ENCODE results near the gene CAMSAP1.
"Not testable (repeated sequence)": the region's sequence is repeated elsewhere in the genome, so short reads cannot be mapped to it uniquely, and the experiment has no call there.

The CAMSAP1 gene

DNA sequence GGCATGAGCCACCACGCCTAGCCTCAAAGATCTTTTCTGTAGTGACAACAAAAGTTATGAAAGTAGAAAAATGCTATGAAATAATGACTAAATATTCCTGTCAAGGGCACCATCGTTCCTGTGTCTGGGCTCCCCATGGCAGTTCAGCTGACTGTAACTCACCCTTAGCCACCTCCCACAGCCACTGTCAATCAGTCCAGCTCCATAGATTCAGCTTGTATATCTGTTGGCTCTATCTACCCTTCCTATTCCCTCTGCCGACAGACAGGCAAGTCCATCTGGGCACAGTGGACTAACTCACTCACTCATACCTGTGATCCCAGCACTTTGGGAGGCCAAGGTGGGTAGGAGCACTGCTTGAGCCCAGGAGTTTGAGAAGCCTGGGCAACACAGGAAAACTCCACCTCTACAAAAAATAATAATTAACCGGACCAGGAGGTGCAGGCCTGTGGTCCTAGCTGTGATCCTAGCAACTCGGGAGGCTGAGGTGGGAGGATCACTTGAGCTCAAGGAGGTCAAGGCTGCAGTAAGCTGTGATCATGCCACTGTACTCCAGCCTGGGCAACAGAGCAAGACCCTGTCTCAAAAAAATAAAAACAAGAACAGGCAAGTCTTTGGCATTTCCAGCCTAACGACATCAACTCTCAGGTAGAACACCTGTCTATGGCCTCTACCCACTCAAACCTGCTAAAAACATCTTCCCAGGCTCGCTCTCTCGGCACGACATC, 6.2 kb downstream of the CAMSAP1 start:
- DNase-seq (ENCODE audit: low read depth, low spot score): no peak

DNA sequence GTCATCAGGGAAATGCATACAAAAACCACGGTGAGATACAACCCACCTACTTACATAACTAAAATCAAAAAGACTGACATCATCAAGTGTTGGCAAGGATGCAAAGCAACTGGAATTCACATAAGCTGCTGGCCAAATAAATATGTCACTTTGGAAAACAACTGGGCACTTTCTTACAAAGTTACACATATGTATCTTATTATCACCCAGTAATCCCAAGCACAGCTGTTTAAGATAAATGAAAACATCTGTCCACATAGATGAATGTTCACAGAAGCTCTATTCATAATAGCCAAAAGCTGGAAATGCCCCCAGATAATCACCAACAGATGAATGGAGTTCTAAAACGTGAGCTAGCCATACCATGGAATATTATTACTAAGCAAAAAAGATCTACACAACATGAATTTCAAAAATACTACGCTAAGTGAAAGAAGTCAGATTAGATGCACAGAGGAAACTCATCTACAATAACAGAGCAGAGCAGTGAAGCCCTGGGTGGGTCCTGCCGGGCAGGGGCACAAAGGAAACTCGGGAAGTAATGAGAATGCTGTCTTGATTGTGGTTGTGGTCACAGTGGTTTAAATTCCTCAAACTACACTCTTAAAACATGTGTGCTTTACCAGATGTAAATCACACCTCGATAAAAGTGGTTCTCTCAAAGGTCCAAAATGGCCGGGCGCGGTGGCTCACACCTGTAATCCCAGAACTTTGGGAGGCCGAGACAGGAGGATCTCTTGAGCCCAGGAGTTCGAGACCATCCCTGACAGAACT, 8.5 kb downstream of the CAMSAP1 start:
- no peak for DNase-seq (ENCODE audit: low read depth, low spot score)

- no peak for DNase-seq (ENCODE audit: low read depth, low spot score)
Measured at GRCh38 chr9:135896626-135897025, 10.7 kb downstream of the CAMSAP1 start.

- no peak for DNase-seq (ENCODE audit: low read depth, low spot score)
Measured at GRCh38 chr9:135896205-135896604, 11.1 kb downstream of the CAMSAP1 start.

DNA sequence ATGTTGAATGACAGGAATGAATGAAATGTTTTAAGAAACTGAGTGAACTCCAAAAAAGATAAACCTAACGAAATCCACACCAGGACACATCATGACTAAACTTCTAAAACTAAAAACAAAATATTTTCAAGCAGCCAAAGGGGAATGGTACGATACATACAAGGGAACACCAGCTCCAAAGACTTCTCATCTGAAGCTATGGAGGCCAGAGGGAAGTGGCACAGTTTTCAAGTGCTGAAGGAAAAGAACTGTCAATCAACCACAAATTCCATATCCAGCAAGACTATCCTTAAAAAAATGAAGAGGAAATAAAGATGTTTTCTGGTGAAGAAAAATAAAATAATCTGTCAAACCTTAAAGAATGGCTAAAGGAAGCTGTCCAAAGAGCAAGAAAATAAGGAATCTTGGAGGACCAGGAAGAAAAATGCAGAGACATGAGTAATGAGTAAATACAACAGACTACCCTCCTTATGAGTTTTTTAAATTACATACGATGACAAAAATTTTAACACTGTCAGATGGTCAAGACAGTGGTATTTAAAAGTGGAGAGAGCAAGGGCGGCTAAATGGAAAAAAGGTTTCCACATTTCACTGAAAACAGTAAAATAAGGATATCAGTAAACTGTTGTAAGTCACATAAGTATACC, 12.0 kb downstream of the CAMSAP1 start:
- no peak for DNase-seq (ENCODE audit: low read depth, low spot score)

GRCh38 chr9:135893104-135893503, 14.2 kb downstream of the CAMSAP1 start:
- DNase-seq (ENCODE audit: low read depth, low spot score): no peak

DNA sequence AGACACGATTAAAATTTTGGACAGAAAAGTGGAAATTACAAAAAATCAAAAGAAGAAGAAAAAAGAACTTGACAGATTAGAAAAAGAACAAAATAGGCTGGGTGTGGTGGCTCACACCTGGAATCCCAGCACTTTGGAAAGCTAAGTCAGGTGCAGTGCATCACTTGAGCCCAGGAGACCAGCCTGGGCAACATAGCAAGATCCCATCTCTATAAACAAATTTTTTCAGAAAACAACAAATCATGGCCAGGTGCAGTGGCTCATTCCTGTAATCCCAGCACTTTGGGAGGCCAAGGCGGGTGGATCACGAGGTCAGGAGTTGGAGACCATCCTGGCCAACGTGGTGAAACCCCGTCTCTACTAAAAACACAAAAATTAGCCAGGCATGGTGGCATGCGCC, 15.0 kb downstream of the CAMSAP1 start:
- not testable (repeated sequence) for DNase-seq (ENCODE audit: low read depth, low spot score)

- DNase-seq (ENCODE audit: low read depth, low spot score): no peak
Measured at GRCh38 chr9:135891027-135891631, 16.2 kb downstream of the CAMSAP1 start.

- no peak for DNase-seq (ENCODE audit: low read depth, low spot score)
Measured at GRCh38 chr9:135890190-135891026, 16.9 kb downstream of the CAMSAP1 start.

DNA sequence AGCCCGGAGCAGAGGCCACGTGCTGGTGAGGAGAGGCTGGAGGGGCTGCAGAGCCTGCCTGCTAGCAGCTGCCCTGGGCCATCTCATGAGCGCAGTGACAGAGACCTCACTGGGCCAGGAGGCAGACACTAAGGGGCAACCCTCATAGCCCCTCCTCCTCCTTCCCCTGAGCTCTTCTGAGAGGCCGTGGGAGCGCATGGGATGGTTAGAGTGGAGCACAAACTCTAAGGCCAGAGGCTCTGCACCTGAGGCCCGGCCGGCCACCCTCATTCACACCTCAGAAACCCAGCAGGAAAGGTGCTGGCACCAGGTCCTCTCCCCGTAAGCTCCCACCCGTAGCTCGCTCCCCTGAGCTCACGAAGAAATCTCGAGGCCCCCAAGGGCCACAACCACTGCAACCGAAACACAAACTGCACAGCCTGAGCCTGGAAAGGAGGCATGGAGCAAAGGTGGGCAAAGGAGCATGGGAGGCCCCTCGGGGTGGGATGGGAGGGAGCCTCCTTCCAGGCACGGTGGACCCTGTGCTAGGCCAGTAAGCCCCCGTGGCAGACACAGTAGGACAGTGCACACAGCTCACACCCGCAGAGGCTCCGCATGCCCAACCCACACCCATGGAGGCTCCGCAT, 17.7 kb downstream of the CAMSAP1 start:
- no peak for DNase-seq (ENCODE audit: low read depth, low spot score)

GRCh38 chr9:135888766-135889394, 18.5 kb downstream of the CAMSAP1 start:
- DNase-seq (ENCODE audit: low read depth, low spot score): no peak

GRCh38 chr9:135888126-135888765, 19.1 kb downstream of the CAMSAP1 start:
- no peak for DNase-seq (ENCODE audit: low read depth, low spot score)

DNA sequence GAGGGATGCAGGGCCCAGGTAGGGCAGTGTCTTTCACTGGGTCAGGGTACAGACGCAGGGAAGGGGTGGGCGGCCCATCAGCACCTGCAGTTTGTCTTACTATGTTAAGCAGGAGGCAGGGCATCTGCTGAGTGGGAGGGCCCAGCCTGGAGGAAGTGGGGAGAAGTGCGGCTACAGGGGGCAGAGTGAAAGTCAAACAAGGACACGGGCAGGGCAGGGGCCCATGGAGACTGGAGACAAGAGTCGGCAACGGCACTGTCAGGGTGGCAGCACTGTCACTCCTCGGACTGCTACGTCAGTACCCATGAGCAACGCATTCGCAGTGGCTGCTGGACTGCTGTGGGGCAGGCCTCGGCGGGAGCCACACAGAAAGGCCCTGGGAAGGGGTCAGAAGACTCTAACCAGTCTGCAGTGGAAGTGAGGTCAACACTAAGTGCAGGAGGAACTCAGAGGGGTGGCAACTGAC, 19.7 kb downstream of the CAMSAP1 start:
- no peak for DNase-seq (ENCODE audit: low read depth, low spot score)

DNA sequence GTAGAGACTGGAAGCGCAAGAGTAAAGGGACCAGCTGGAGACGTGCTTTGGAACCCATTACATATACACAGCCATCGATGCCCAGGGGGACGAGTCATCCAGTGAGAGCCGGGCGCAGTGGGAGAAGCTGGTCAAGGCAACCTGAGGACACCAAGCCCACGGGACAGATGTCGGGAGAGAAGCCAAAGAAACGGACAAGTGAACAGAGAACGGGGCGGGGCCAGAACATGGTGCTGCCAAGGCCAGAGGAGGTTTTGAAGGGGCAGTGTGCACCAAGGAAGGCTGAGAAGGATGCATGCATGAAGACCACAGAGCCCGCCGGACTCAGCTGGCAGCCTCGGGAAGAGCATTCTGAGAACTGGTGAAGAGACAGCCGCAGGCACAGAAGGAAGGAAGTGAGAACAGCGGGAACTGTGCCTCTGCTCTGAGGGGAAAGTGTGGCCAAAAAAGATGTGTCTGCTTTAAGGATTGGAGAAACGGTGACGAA, 20.3 kb downstream of the CAMSAP1 start:
- no peak for DNase-seq (ENCODE audit: low read depth, low spot score)

DNA sequence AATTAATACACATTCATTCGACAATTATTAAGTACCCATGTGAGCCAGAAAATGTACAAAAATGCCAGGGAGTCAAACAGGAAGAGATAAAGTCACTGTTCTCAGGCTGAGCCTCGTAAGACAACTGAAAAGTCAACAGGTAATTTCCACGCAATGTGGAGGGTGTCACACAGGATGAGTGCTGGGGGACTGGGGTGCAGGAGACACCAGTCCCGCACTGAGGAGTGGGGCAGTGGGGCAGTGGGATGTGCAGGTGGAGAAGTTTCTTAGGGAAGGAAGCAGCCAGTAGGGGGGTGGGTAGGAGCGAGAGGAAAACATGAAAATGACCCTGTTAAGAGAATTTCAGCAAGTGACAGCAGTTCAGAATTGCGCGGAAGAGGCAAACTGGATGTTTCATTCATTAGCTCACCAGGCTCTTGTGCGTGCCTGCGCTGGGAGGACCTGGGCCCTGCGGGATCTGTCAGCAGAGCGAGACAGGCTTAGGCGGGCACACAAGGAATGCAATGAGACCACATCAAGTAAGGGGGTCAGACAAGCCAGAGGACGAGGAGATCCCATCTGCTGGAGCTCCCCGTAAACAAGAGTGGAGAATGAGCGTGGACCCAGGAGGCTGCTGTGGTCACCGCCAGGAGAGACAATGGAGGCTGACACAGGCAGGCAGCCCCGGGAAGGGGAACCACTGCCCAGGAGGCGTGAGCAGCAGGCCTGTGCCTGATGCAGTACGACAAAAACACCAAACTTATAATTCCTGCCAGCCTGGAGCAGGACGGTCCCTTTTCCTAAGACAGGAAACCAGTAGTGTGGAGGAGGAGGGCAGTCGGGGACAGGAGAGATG, 21.0 kb downstream of the CAMSAP1 start:
- no peak for DNase-seq (ENCODE audit: low read depth, low spot score)

DNA sequence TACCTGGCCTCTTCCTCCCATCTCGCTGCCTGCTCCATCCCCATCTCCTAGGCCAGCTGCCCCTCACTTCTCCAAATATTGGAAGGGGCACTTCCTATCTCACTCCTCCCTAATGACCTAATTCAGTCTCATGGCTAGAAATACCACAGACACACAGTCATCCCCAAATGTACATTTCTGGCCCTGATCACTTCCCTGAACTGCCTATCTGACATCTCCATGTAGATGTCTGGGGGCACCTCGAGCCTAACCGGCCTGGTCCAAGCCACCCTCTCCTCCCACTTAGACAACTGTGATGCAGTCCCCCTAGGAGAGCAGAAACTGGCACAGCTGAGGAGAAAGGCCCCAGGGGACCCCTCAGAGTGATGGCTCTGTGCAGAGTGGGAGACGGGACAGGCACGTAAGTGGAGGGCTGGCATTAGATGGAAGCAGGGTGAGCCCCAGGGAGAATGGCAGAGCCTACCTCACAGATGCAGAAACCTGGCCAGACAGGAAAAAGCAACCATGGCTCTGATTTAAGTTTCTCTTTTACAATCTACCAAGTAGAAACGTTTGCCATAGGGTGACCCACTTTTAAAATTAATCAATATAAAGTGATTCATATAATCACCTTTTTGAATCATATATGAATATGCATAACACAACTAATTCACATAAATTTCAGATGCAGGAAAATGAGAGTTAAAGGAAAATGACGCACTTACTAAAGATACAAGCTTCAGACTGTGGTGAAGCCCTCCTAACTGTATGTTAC, 22.1 kb downstream of the CAMSAP1 start:
- no peak for DNase-seq (ENCODE audit: low read depth, low spot score)

GRCh38 chr9:135884328-135885035, 22.9 kb downstream of the CAMSAP1 start:
- DNase-seq (ENCODE audit: low read depth, low spot score): no peak
